A673 (cell line): ENCODE data around the gene SLC9A8. TPM values are rescaled to one million over a fixed set of nuclear protein-coding genes. Genes with fewer than 3 reads are reported as not detected.

ENCODE experiments used
- BruUV-seq: library from RNA; stranded (reverse); fragments of 400-500 nt; replicated peaks from 2 replicates; lab custom pipeline; 2021; lab: Mats Ljungman, UMichigan
- CTCF ChIA-PET: fragments of 300-600 bp; sonication (Branson Sonifier 250); formaldehyde crosslinking; loops from one replicate; lab custom pipeline; 2022; ENCODE audit warnings: antibody characterized with exemption; lab: Charles Lee
- POLR2A ChIA-PET: fragments of 300-600 bp; sonication (Branson Sonifier 250); formaldehyde crosslinking; loops from one replicate; lab custom pipeline; 2022; ENCODE audit warnings: antibody characterized with exemption; ENCODE audit not compliant: low non-redundant PET; lab: Charles Lee
- DNase-seq: peaks from one replicate; pipeline ENCODE4 v3.0.0-alpha.2; 2015; ENCODE audit warnings: low spot score
- H3K27ac ChIP-seq: fragments of 200-600 bp; sonication (generic); 2 replicates; pipeline ENCODE4 v1.5.1; 2016; ENCODE audit warnings: mixed run types, low read depth, mild to moderate bottlenecking, mixed read lengths, antibody characterized with exemption, low read length; ENCODE audit not compliant: poor library complexity, severe bottlenecking
- H3K27me3 ChIP-seq: fragments of 200-600 bp; sonication (generic); replicated peaks from 2 replicates; pipeline ENCODE4 v1.6.1; 2017; ENCODE audit warnings: mixed run types, low read depth, mild to moderate bottlenecking, mixed read lengths, antibody characterized with exemption, low read length; ENCODE audit not compliant: insufficient read depth, poor library complexity
- H3K36me3 ChIP-seq: fragments of 200-600 bp; sonication (generic); 2 replicates; pipeline ENCODE4 v1.6.1; 2016; ENCODE audit warnings: mixed run types, mild to moderate bottlenecking, mixed read lengths, antibody characterized with exemption, low read length; ENCODE audit not compliant: insufficient read depth, poor library complexity, severe bottlenecking
- H3K4me1 ChIP-seq: fragments of 200-600 bp; sonication (generic); 2 replicates; pipeline ENCODE4 v1.6.1; 2017; ENCODE audit warnings: mixed run types, mild to moderate bottlenecking, mixed read lengths, antibody characterized with exemption, low read length; ENCODE audit not compliant: insufficient read depth, poor library complexity, severe bottlenecking
- H3K4me3 ChIP-seq: fragments of 200-600 bp; sonication (generic); 2 replicates; pipeline ENCODE4 v1.5.1; 2016; ENCODE audit warnings: low read depth, mixed run types, mild to moderate bottlenecking, mixed read lengths, low read length; ENCODE audit not compliant: poor library complexity, severe bottlenecking
- H3K9me3 ChIP-seq: fragments of 200-600 bp; sonication (generic); 2 replicates; pipeline ENCODE4 v1.6.1; 2016; ENCODE audit warnings: mixed run types, low read depth, mild to moderate bottlenecking, mixed read lengths, antibody characterized with exemption, low read length; ENCODE audit not compliant: poor library complexity, severe bottlenecking
- CTCF ChIP-seq: fragments of 300-800, 200-600 bp; sonication (generic); conservative IDR thresholded peaks from 2 replicates; pipeline ENCODE4 v1.5.1; 2017; ENCODE audit warnings: low read depth, mild to moderate bottlenecking, antibody characterized with exemption, low read length, moderate library complexity, mixed read lengths
- EZH2 ChIP-seq: fragments of 200-600 bp; sonication (generic); IDR thresholded peaks from 2 replicates; pipeline ENCODE4 v1.6.1; 2017; ENCODE audit warnings: borderline replicate concordance, low read depth, mild to moderate bottlenecking, mixed read lengths, antibody characterized with exemption, low read length; ENCODE audit not compliant: poor library complexity, severe bottlenecking
- intact Hi-C: fragments of 100-400 bp; cut with micrococcal nuclease; formaldehyde crosslinking; loops from one replicate; pipeline ENCODE4 v1.10.0; 2022; ENCODE audit not compliant: unreplicated experiment
- total RNA-seq: library from RNA; stranded (reverse); gene quantifications from 2 replicates; pipeline ENCODE4 v1.2.3, GENCODE V29; 2021

SLC9A8 gene
- total RNA-seq, 1 experiment from 2014 or later, result 9.8 TPM

DNA sequence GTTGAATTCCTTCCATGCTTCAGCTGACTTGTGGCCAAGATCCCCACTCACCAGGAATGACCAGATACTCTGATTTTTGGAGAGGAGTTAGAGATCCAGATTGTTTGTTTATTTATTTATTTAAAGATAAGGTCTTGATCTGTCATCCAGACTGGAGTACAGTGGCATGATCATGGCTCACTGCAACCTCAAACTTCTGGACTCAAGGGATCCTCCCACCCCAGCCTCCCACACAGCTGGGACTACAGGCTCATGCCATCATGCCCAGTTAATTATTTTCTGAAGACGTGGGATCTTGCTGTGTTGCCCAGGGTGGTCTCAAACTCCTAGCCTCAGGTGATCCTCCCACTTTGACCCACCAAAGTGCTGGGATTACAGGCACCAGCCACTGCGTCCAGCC lies 106.8 kb downstream of the SLC9A8 start:
- H3K36me3 ChIP-seq, result no peaks in the 10 kb centered on the region
- no peak overlapping the region for H3K4me3 ChIP-seq
- TF ChIP-seq CTCF (no peak), EZH2 (no peak)
- POLR2A ChIA-PET, result no interaction called here
- intact Hi-C loops, result no loop called here
- H3K27ac ChIP-seq, result no peak overlapping the region
- peaks cover under 1% of the 10 kb centered on the region for H3K4me1 ChIP-seq
- CTCF ChIA-PET, result no interaction called here
- no peaks in the 10 kb centered on the region for H3K9me3 ChIP-seq
- DNase-seq, result no peak
- no peaks in the 10 kb centered on the region for H3K27me3 ChIP-seq
- BruUV-seq, result no TSS peak

GRCh38 chr20:49924247-49924646 lies 111.6 kb downstream of the SLC9A8 start:
- DNase-seq, result no peak
- CTCF ChIA-PET, result interaction anchor here (0.5 kb wide), 1 partner anchor 313 kb away, joined by 7 read pairs; no protein-coding TSS in a partner anchor
- Histone ChIP-seq H3K27me3 (no peaks in the 10 kb centered on the region), H3K4me3 (no peak overlapping the region), H3K9me3 (no peaks in the 10 kb centered on the region), H3K36me3 (no peaks in the 10 kb centered on the region), H3K4me1 (no peaks in the 10 kb centered on the region), H3K27ac (no peak overlapping the region)
- intact Hi-C loops, result no loop called here
- POLR2A ChIA-PET, result no interaction called here
- no TSS peak for BruUV-seq
- TF ChIP-seq CTCF, result no peak
- TF ChIP-seq EZH2, result no peak

DNA sequence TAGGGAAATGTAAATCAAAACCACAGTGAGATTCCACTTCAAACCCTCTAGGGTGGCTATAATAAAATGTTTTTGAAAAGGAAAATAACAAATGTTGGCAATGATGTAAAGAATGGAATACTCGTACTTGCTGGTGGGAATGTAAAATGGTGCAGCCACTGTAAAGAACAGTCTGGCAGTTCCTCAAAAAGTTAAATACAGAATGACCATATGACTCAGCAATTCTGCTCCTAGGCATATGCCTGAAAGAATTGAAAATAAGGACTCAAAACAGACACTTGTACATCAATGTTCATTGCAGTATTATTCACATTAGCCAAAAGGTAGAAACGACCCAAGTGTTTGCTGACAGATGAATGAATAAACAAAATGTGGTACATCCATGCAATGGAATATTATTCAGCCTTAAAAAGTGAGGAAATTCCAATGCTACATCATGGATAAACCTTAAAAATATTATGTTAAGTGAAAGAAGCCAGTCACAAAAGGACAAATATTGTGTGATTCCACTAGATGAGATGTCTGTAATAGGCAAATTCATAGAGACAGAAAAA lies 113.3 kb downstream of the SLC9A8 start:
- Histone ChIP-seq H3K4me1 (no peaks in the 10 kb centered on the region), H3K27me3 (no peaks in the 10 kb centered on the region), H3K36me3 (no peaks in the 10 kb centered on the region), H3K4me3 (no peak overlapping the region), H3K9me3 (no peaks in the 10 kb centered on the region), H3K27ac (no peak overlapping the region)
- DNase-seq, result peak; percentile 19
- no peak for TF ChIP-seq EZH2
- TF ChIP-seq CTCF, result no peak
- intact Hi-C loops, result no loop called here
- BruUV-seq, result no TSS peak
- POLR2A ChIA-PET, result no interaction called here
- CTCF ChIA-PET, result no interaction called here
